Lower lobe of right lung (tissue), 2 donors: ENCODE results near the gene USF2. TPM values are rescaled to one million over a fixed set of nuclear protein-coding genes. Genes with fewer than 3 reads are reported as not detected.

Experiments used
- ATAC-seq, 2 donors: fragments of 200-7000 bp; cut with Tn5 transposase; one replicate each; pipeline ENCODE4 v1.9.1; 2020 to 2022; ENCODE audit warnings: mild to moderate bottlenecking in 2 of 2, moderate library complexity in 2 of 2
- DNase-seq: peaks from one replicate; pipeline ENCODE4 v3.0.0-alpha.2; 2020
- H3K27ac ChIP-seq: fragments of 200-600 bp; one replicate; pipeline ENCODE4 v1.8.0; 2022
- H3K27me3 ChIP-seq: fragments of 200-600 bp; one replicate; pipeline ENCODE4 v1.8.0; 2022; ENCODE audit warnings: low read depth
- H3K36me3 ChIP-seq: fragments of 200-600 bp; one replicate; pipeline ENCODE4 v1.8.0; 2022; ENCODE audit warnings: mild to moderate bottlenecking
- H3K4me1 ChIP-seq: fragments of 200-600 bp; one replicate; pipeline ENCODE4 v1.8.0; 2022
- H3K4me3 ChIP-seq: fragments of 200-600 bp; one replicate; pipeline ENCODE4 v1.8.0; 2022; ENCODE audit warnings: mild to moderate bottlenecking
- H3K9me3 ChIP-seq: fragments of 200-600 bp; one replicate; pipeline ENCODE4 v1.8.0; 2022
- intact Hi-C: fragments of 100-400 bp; cut with DNase I; formaldehyde crosslinking; loops from one replicate; pipeline ENCODE4 v1.11.0; 2022
- total RNA-seq: library from RNA; stranded (reverse); fragmentation: NEBNext Ultra II Directional; extraction: Animal tissue kit (Norgen Biotek cat#: 25700); gene quantifications from one replicate; pipeline ENCODE4 v1.2.1, GENCODE V29; 2021
- TF ChIP-seq, protein P1 (sequence below): fragments of 200-600 bp; IDR thresholded peaks from one replicate; pipeline ENCODE4 v1.8.0; 2022; ENCODE audit warnings: antibody characterized with exemption, mild to moderate bottlenecking
- donor health status: DM: no; HTN: yes; CAD: no; lungs with severe emphysema.

The USF2 gene
- total RNA-seq, 1 donor from 2014 or later, result 171 TPM

DNA sequence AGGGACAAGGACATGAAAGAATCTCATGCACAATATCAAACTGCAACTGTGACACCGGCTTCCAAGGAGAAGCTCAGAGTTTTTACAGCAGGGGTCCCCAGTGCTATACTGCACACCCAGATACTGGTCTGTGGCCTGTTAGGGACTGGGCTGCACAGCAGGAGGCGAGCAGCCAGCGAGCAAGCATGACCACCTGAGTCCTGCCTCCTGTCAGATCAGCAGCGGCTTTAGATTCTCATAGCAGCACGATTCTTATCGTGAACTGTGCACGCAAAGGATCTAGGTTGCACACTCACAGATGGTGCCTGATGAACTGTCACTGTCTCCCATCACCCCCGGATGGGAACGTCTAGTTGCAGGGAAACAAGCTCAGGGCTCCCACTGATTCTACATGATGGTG is 47.1 kb downstream of the USF2 start:
- no peaks in the 10 kb centered on the region for H3K27me3 ChIP-seq
- H3K36me3 ChIP-seq, result no peaks in the 10 kb centered on the region
- intact Hi-C loops, result no loop called here
- H3K4me1 ChIP-seq, result peaks cover 22% of the 10 kb centered on the region
- ATAC-seq (no peak), DNase-seq (no peak)
- no peak overlapping the region for H3K27ac ChIP-seq
- no peak overlapping the region for H3K4me3 ChIP-seq
- no peaks in the 10 kb centered on the region for H3K9me3 ChIP-seq
- TF ChIP-seq, protein P1, sequence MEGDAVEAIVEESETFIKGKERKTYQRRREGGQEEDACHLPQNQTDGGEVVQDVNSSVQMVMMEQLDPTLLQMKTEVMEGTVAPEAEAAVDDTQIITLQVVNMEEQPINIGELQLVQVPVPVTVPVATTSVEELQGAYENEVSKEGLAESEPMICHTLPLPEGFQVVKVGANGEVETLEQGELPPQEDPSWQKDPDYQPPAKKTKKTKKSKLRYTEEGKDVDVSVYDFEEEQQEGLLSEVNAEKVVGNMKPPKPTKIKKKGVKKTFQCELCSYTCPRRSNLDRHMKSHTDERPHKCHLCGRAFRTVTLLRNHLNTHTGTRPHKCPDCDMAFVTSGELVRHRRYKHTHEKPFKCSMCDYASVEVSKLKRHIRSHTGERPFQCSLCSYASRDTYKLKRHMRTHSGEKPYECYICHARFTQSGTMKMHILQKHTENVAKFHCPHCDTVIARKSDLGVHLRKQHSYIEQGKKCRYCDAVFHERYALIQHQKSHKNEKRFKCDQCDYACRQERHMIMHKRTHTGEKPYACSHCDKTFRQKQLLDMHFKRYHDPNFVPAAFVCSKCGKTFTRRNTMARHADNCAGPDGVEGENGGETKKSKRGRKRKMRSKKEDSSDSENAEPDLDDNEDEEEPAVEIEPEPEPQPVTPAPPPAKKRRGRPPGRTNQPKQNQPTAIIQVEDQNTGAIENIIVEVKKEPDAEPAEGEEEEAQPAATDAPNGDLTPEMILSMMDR, result no peak

DNA sequence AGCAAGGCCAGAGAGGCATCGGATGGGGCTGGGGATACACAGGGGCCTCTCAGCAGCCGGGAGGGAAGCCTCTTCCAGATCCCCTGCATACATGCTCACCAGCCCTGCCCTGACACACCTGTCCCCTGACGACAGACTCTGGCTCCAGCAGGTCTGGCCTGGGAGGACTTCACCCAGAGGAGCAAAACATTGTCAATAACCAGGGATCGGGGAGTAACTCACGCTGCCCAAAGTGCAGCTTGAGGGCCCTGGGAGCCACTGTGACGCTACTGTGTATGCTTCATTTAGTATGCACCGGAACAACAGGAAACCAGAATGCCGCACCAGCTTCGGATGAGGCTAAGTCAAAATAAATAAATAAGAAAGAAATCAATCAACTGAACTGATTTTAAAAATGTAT is 47.8 kb downstream of the USF2 start:
- H3K4me1 ChIP-seq, result peaks cover 25% of the 10 kb centered on the region
- H3K4me3 ChIP-seq, result no peak overlapping the region
- DNase-seq (no peak), ATAC-seq (no peak)
- intact Hi-C loops, result no loop called here
- no peak overlapping the region for H3K27ac ChIP-seq
- H3K36me3 ChIP-seq, result no peaks in the 10 kb centered on the region
- no peaks in the 10 kb centered on the region for H3K9me3 ChIP-seq
- TF ChIP-seq, protein P1, result no peak
- no peaks in the 10 kb centered on the region for H3K27me3 ChIP-seq

DNA sequence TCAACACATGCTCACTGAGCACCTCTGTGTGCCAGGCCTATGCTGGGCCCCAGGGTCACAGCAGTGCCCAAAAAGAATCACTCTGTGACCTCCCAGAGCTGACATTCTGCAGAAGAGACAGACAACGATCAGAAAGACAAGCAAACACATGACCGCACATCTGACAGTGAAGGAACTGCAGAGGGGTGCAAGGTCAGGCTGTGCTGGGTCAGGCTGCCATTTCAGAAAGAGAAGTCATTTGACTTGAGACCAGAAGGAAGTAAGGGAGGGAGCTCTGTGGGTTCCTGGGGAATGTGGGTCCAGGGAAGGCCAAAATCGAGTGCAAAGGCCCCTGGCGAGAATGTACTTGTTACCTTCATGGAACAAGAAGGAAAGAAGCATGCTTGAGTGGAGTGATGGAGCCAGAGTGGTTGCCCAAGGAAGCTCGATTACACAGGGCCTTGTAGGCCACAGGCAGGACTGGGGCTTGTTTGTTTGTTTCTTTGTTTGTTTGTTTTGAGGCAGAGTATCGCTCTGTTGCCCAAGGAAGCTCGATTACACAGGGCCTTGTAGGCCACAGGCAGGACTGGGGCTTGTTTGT is 48.8 kb downstream of the USF2 start:
- no peaks in the 10 kb centered on the region for H3K27me3 ChIP-seq
- H3K27ac ChIP-seq, result peak overlapping the region; percentile 36
- no peaks in the 10 kb centered on the region for H3K36me3 ChIP-seq
- H3K9me3 ChIP-seq, result no peaks in the 10 kb centered on the region
- intact Hi-C loops, result no loop called here
- peaks cover 25% of the 10 kb centered on the region for H3K4me1 ChIP-seq
- ATAC-seq (peak; percentile 26 to 33), DNase-seq (no peak)
- H3K4me3 ChIP-seq, result no peak overlapping the region
- TF ChIP-seq, protein P1, result no peak

DNA sequence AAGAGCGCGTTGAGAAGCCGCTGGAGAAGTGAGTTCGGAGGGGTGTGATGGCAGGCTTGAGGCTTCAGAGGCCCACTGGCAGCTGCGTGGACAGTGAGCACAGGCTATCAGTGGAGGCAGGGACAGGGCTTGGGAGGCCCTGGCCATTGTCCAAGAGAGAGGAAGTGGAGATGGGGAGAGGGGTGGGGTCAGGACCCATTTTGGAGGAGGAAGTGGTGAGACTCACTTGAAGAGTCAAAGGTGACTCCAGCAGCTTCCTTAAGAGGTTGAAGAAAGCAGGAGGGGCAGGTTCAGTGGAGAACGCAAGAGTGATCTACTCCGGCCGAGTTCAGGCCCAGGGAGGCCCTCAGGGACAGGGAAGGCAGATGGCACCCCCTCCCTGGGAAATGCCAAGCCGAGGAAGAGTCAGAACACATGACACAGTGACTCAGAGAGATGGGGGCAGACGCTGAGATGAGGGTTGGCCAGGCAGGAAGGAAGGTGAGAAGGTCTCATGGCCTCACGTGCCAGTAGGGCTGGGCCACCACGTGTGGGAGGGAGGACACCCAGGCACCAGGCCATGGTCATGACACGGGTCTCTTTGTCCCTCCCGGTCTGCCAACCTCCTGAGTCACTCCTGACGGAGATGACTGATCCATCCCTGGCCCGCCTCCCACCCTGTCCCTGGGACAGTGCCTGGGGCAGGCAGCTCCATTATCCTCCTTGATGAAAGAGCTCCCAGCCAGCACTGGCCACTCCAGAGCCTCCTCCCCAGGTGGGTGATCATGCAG is 50.1 kb downstream of the USF2 start:
- no peaks in the 10 kb centered on the region for H3K9me3 ChIP-seq
- DNase-seq (peak; percentile 83), ATAC-seq (peak; percentile 79 to 82)
- H3K27ac ChIP-seq, result peak overlapping the region; percentile 67
- H3K4me1 ChIP-seq, result peaks cover 25% of the 10 kb centered on the region
- TF ChIP-seq, protein P1, result no peak
- no peaks in the 10 kb centered on the region for H3K36me3 ChIP-seq
- no peak overlapping the region for H3K4me3 ChIP-seq
- intact Hi-C loops, result no loop called here
- no peaks in the 10 kb centered on the region for H3K27me3 ChIP-seq

DNA sequence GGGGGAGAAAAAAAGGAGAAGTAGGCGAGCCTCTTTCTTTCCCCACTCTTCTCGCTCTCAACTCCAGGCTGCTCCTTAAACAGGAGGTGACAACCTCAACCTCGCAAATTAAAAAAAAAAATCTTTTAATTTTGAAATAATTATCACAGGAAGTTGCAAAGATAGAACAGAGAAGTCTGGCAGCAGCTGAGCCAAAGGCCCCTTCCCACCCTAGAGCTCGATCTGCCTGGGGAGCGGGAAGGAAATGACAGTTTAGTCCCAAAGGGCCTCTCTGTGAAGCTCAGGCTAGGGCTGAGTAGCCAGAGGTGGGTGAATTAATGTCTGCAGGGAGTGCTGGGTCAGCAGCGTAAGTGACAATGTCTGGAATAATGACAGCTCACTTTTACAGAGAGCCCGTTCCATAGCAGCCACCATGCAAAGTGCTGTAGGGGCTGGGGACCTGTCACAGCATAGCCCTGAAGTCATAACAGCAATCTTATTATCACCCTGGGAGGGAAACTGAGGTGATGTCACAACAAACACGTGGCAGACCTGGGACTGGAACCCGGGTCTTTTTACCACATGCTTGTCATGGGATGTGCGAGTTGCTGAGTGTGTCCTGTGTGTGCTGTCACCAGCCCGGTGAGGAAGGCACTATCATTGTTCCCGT is 51.4 kb downstream of the USF2 start:
- intact Hi-C loops, result no loop called here
- DNase-seq, result no peak
- H3K36me3 ChIP-seq, result no peaks in the 10 kb centered on the region
- H3K27me3 ChIP-seq, result no peaks in the 10 kb centered on the region
- no peaks in the 10 kb centered on the region for H3K9me3 ChIP-seq
- peak overlapping the region; percentile 67 for H3K27ac ChIP-seq
- H3K4me1 ChIP-seq, result peaks cover 25% of the 10 kb centered on the region
- H3K4me3 ChIP-seq, result no peak overlapping the region
- peak in 1 of 2 donors; percentile 19 for ATAC-seq
- TF ChIP-seq, protein P1, result no peak
